HAP-1 (cell line): ENCODE measurements around the gene SPDYE2.
"Not testable (repeated sequence)": the region's sequence is repeated elsewhere in the genome, so short reads cannot be mapped to it uniquely, and the experiment has no call there.

ENCODE experiments used
- DNase-seq, 2 experiments: peaks; one replicate each; pipeline ENCODE4 v3.0.0-alpha.2; 2016 to 2020; ENCODE audit warnings: low spot score in 2 of 2
- H3K27me3 ChIP-seq: fragments of 250-450 bp; sonication (Bioruptor Pico); 2 replicates; pipeline ENCODE4 v1.5.1; 2020; ENCODE audit warnings: low read depth, mild to moderate bottlenecking, moderate library complexity
- H3K36me3 ChIP-seq: fragments of 250-450 bp; sonication (Bioruptor Pico); replicated peaks from 2 replicates; pipeline ENCODE4 v1.5.1; 2020; ENCODE audit warnings: mild to moderate bottlenecking
- H3K4me1 ChIP-seq: fragments of 250-450 bp; sonication (Bioruptor Pico); 2 replicates; pipeline ENCODE4 v1.5.1; 2020; ENCODE audit warnings: mild to moderate bottlenecking
- H3K4me3 ChIP-seq: fragments of 250-450 bp; sonication (Bioruptor Pico); 2 replicates; pipeline ENCODE4 v1.5.1; 2020; ENCODE audit warnings: mild to moderate bottlenecking, moderate library complexity
- H3K9me3 ChIP-seq: fragments of 250-450 bp; sonication (Bioruptor Pico); 2 replicates; pipeline ENCODE4 v1.5.1; 2020; ENCODE audit warnings: mild to moderate bottlenecking, moderate library complexity
- in situ Hi-C: fragments of 300-500 bp; cut with MboI; formaldehyde crosslinking; loops from 3 replicates; pipeline ENCODE4 v1.14.3; 2020; ENCODE audit warnings: low sequenced_read_pairs, inconsistent platforms, mixed read lengths

Gene SPDYE2

DNA sequence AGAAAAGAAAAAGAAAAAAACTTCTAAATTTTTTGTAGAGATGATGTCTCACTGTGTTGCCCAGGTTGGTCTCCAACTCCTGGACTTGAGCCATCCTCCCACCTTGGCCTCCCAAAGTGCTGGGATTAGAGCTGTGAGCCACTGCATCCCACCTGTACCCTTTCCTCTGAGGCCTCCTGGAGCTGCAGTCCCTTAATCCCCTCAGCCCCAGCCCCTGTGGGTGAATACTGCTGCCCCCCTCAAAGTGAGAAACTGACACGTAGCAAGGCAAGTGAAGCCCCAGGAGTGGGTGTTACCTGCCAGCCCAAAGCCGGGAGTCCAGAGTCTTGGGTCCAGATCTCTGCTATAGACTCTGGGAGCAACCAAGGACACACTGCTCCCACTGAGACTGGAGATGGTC lies 26.2 kb upstream of the SPDYE2 start:
- H3K27me3 ChIP-seq, DNase-seq, H3K36me3 ChIP-seq, in situ Hi-C loops, H3K4me1 ChIP-seq, H3K4me3 ChIP-seq, H3K9me3 ChIP-seq: not testable (repeated sequence)

- H3K4me1 ChIP-seq, result not testable (repeated sequence)
These were observed 23.8 kb upstream of the SPDYE2 start for GRCh38 chr7:102527182-102527581.

GRCh38 chr7:102527822-102528793 lies 22.9 kb upstream of the SPDYE2 start:
- H3K36me3 ChIP-seq, H3K4me3 ChIP-seq, DNase-seq, in situ Hi-C loops, H3K4me1 ChIP-seq, H3K9me3 ChIP-seq, H3K27me3 ChIP-seq: not testable (repeated sequence)

More at GRCh38 chr7:102527182-102527581, 23.8 kb upstream of the SPDYE2 start:
- H3K9me3 ChIP-seq, in situ Hi-C loops, H3K36me3 ChIP-seq, DNase-seq, H3K4me3 ChIP-seq, H3K27me3 ChIP-seq: not testable (repeated sequence)

GRCh38 chr7:102531583-102531982 lies 19.4 kb upstream of the SPDYE2 start:
- H3K36me3 ChIP-seq, H3K4me1 ChIP-seq, H3K9me3 ChIP-seq, H3K4me3 ChIP-seq, in situ Hi-C loops, DNase-seq, H3K27me3 ChIP-seq: not testable (repeated sequence)

- H3K36me3 ChIP-seq, DNase-seq, H3K9me3 ChIP-seq, H3K4me1 ChIP-seq, H3K4me3 ChIP-seq, in situ Hi-C loops, H3K27me3 ChIP-seq: not testable (repeated sequence)
These were observed 18.9 kb upstream of the SPDYE2 start for GRCh38 chr7:102532127-102532526.

DNA sequence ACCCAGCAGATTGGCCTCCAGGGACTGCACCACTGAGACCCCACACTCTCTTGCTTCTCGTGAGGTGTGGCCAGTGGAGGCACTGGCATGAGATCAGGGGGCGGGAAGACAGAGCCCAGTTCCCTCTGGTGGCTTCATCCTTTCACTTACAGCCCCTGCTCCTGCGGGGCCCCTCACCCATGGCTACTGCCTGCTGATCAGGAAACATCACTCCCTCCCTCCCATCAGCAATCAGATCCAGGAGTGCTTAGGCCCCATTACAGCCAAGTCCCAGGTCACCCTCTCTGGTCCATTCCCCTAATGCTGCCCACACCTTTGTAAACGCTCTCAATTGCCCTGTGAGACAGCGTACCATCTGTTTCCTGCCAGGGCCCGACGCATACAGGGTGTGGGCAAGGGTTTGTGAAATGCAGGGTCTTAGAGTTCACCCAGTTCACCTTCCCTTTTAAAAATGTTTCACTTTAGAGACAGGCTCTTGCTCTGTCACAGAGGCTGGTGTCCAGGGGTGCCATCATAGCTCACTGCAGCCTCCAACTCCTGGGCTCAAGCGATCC lies 15.9 kb upstream of the SPDYE2 start:
- H3K4me1 ChIP-seq, H3K36me3 ChIP-seq, DNase-seq, H3K27me3 ChIP-seq, H3K9me3 ChIP-seq, H3K4me3 ChIP-seq, in situ Hi-C loops: not testable (repeated sequence)

- H3K36me3 ChIP-seq, H3K4me1 ChIP-seq, H3K4me3 ChIP-seq, H3K27me3 ChIP-seq, DNase-seq, in situ Hi-C loops, H3K9me3 ChIP-seq: not testable (repeated sequence)
These were observed 10.4 kb upstream of the SPDYE2 start for GRCh38 chr7:102540604-102541003.

- in situ Hi-C loops, H3K4me3 ChIP-seq, H3K27me3 ChIP-seq, DNase-seq, H3K36me3 ChIP-seq, H3K9me3 ChIP-seq, H3K4me1 ChIP-seq: not testable (repeated sequence)
These were observed 8.9 kb upstream of the SPDYE2 start for GRCh38 chr7:102542083-102542482.

DNA sequence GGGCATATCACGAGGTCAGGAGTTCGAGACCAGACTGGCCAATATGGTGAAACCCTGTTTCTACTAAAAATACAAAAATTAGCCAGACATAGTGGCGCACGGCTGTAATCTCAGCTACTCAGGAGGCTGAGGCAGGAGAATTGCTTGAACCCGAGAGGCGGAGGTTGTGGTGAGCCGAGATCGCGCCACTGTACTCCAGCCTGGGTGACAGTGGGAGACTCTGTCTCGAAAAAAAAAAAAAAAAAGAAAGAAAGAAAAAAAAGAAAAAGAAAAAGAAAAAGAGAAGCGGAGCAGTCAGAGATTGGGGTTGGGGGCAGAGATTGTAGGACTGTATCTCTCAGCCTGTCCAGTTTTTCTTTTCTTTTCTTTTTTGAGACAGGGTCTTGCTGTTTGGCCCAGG lies 8.3 kb upstream of the SPDYE2 start:
- in situ Hi-C loops, H3K4me3 ChIP-seq, H3K9me3 ChIP-seq, H3K4me1 ChIP-seq, H3K27me3 ChIP-seq, DNase-seq, H3K36me3 ChIP-seq: not testable (repeated sequence)

DNA sequence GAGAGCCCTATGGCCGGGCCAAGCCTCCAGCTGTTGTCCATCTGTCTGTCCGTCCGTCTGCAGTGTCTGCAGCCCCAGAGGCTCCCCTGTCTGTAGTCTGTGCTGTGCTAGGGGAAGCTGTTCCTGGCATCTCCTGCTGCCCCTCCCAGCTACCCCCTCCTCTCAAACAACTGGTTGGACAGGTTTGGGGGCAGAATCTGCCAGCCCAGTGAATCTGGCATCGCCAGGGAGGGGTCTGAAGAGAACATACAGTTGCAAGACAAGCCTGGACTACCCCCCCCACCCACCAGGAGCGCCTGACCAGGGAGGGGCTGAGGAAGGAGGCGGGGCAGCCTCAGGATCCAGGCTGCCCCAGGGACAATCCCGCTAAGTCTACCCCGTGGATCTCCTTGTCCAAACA lies 7.4 kb upstream of the SPDYE2 start, which contains the start of gene UPK3BL2:
Gene UPK3BL2 (minus strand): TSS at position 101 of the 400 bp plus-strand sequence. CDS start 60 bp downstream, at position 41.
- H3K27me3 ChIP-seq, H3K9me3 ChIP-seq, in situ Hi-C loops, H3K36me3 ChIP-seq, DNase-seq, H3K4me1 ChIP-seq, H3K4me3 ChIP-seq: not testable (repeated sequence)

GRCh38 chr7:102544372-102544771 lies 6.7 kb upstream of the SPDYE2 start:
- H3K9me3 ChIP-seq, DNase-seq, H3K4me3 ChIP-seq, H3K4me1 ChIP-seq, H3K36me3 ChIP-seq, in situ Hi-C loops, H3K27me3 ChIP-seq: not testable (repeated sequence)

- H3K4me1 ChIP-seq, in situ Hi-C loops, H3K9me3 ChIP-seq, H3K4me3 ChIP-seq, DNase-seq, H3K27me3 ChIP-seq, H3K36me3 ChIP-seq: not testable (repeated sequence)
These were observed 5.7 kb upstream of the SPDYE2 start for GRCh38 chr7:102545288-102545687.

DNA sequence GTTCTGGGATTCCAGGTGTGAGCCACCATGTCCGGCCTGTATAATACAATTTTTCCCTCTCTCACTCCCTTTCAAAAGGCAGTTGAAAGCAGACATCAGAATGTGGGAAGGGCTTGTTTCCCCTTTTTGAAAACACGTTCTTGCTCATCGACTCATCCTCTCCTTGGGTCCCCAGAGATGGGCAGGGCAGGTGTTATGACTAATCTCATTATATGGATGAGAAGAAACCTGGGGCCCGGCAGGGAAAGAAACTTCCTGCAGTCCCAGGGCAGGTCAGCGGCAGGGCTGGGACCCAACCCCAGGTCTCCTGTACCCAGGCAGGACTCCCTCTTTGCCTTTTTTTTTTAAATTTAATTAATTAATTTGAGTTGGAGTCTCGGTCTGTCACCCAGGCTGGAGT lies 4.7 kb upstream of the SPDYE2 start:
- in situ Hi-C loops, H3K36me3 ChIP-seq, DNase-seq, H3K27me3 ChIP-seq, H3K4me3 ChIP-seq, H3K4me1 ChIP-seq, H3K9me3 ChIP-seq: not testable (repeated sequence)

DNA sequence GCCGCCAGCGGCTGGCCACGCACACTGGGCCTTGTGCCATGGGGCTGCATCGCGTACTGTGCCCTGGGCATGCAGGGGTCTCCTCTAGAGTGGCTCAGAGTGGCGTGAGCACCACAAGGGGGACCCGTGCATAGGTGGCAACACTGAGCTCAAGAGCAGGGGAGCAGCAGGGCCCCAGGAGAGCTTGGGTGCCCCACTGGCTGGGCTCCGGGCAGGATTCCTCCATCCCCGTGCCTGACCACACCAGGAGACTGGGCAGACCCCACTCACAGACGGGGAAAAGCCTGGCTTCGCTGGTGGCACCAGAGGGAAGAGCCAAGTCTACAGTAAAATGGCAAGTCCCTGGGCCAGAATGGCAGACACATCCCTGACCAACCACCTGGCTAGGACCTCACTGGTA lies 17.6 kb downstream of the SPDYE2 start:
- H3K27me3 ChIP-seq, H3K4me1 ChIP-seq, DNase-seq, in situ Hi-C loops, H3K4me3 ChIP-seq, H3K36me3 ChIP-seq, H3K9me3 ChIP-seq: not testable (repeated sequence)
